PC-9 (cell line): ENCODE results near the gene RHEB. TPM values are rescaled to one million over a fixed set of nuclear protein-coding genes. Genes with fewer than 3 reads are reported as not detected.

ENCODE experiments used
- BruUV-seq: library from RNA; stranded (reverse); fragments of 400-500 nt; replicated peaks from 2 replicates; lab custom pipeline; 2021; lab: Mats Ljungman, UMichigan
- CTCF ChIA-PET: fragments of 300-600 bp; sonication (Branson Sonifier 250); formaldehyde crosslinking; loops from one replicate; lab custom pipeline; 2022; ENCODE audit warnings: antibody characterized with exemption; lab: Charles Lee
- POLR2A ChIA-PET: fragments of 300-600 bp; sonication (Branson Sonifier 250); formaldehyde crosslinking; loops from one replicate; lab custom pipeline; 2022; ENCODE audit warnings: antibody characterized with exemption; ENCODE audit not compliant: unreplicated experiment; lab: Charles Lee
- DNase-seq, 2 experiments: peaks; one replicate each; pipeline versions ENCODE4 v3.0.0 to v3.0.0-alpha.2; 2015 to 2022; ENCODE audit warnings: mixed read lengths in 1 of 2
- H2AFZ ChIP-seq: fragments of 200-600 bp; sonication (generic); 2 replicates; pipeline ENCODE4 v1.8.1; 2017; ENCODE audit warnings: antibody characterized with exemption
- H3F3A ChIP-seq: fragments of 200-600 bp; sonication (generic); 2 replicates; pipeline ENCODE4 v1.8.1; 2017; ENCODE audit warnings: antibody characterized with exemption, mild to moderate bottlenecking, low read depth; ENCODE audit not compliant: insufficient read depth
- H3K27ac ChIP-seq: fragments of 200-600 bp; sonication (generic); 2 replicates; pipeline ENCODE4 v1.6.1; 2016; ENCODE audit warnings: mixed run types
- H3K27me3 ChIP-seq: fragments of 200-600 bp; sonication (generic); 2 replicates; pipeline ENCODE4 v1.6.1; 2016; ENCODE audit warnings: low read depth, mixed run types; ENCODE audit not compliant: insufficient read depth
- H3K36me3 ChIP-seq: fragments of 200-600 bp; sonication (generic); 2 replicates; pipeline ENCODE4 v1.6.1; 2016; ENCODE audit warnings: low read depth, mixed run types
- H3K4me1 ChIP-seq: fragments of 200-600 bp; sonication (generic); replicated peaks from 2 replicates; pipeline ENCODE4 v1.6.1; 2016; ENCODE audit warnings: mixed run types; ENCODE audit not compliant: insufficient read depth
- H3K4me2 ChIP-seq: fragments of 200-600 bp; sonication (generic); 2 replicates; pipeline ENCODE4 v1.6.1; 2017; ENCODE audit warnings: mixed run types
- H3K4me3 ChIP-seq: fragments of 200-600 bp; sonication (generic); 2 replicates; pipeline ENCODE4 v1.6.1; 2016; ENCODE audit warnings: mixed run types
- H3K79me2 ChIP-seq: fragments of 200-600 bp; sonication (generic); 2 replicates; pipeline ENCODE4 v1.6.1; 2017; ENCODE audit warnings: low read depth, mixed run types
- H3K9me2 ChIP-seq: fragments of 200-600 bp; sonication (generic); 2 replicates; pipeline ENCODE4 v1.8.1; 2017; ENCODE audit warnings: mild to moderate bottlenecking; ENCODE audit not compliant: insufficient read depth
- H3K9me3 ChIP-seq: fragments of 200-600 bp; sonication (generic); 2 replicates; pipeline ENCODE4 v1.8.1; 2016; ENCODE audit warnings: low read depth; ENCODE audit not compliant: insufficient read depth
- H4K20me1 ChIP-seq: fragments of 200-600 bp; sonication (generic); 2 replicates; pipeline ENCODE4 v1.8.1; 2017; ENCODE audit not compliant: insufficient read depth
- EZH2 ChIP-seq: fragments of 200-600 bp; sonication (generic); IDR thresholded peaks from 2 replicates; pipeline ENCODE4 v1.8.0; 2017; ENCODE audit warnings: antibody characterized with exemption, low read depth
- intact Hi-C: fragments of 100-400 bp; cut with micrococcal nuclease; formaldehyde crosslinking; loops from one replicate; pipeline ENCODE4 v1.10.0; 2022; ENCODE audit not compliant: unreplicated experiment
- total RNA-seq: library from RNA; stranded (reverse); gene quantifications from 2 replicates; pipeline ENCODE4 v1.2.3, GENCODE V29; 2021
- TF ChIP-seq, protein P1 (sequence below): fragments of 200-600 bp; sonication (generic); conservative IDR thresholded peaks from 2 replicates; pipeline ENCODE4 v1.6.1; 2017; ENCODE audit warnings: mixed run types, antibody characterized with exemption, mild to moderate bottlenecking, moderate library complexity

The RHEB gene
- total RNA-seq, 1 experiment from 2014 or later: 202 TPM

DNA sequence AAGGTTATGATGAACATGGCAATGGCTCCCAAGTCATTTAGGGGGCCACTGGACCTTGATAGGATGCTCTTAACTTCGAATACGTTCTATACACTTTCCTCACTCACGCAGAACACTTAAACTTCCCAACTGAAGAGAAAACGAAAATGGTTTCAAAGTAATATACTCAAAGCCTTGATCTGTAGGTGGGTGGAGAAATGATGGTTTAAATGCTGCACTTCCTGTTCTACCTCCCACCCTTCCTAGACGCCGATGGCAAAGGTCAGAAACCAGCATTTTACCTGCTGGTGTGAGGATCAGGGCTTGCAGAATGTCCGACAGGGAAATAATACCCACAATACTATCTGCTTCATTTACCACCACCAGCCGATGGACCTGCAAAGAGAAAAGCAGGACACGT, 40.5 kb upstream of the RHEB start:
- H3K27ac ChIP-seq: no peak overlapping the region
- no peaks in the 10 kb centered on the region for H3K9me2 ChIP-seq
- H3F3A ChIP-seq: 0 out of 2 replicates have a peak, but pooled peaks cover 6% of the 10 kb centered on the region
- no peak overlapping the region for H2AFZ ChIP-seq
- H3K4me2 ChIP-seq: no peak overlapping the region
- ChIA-PET CTCF (no interaction called here), POLR2A (no interaction called here)
- no peaks in the 10 kb centered on the region for H3K79me2 ChIP-seq
- H3K4me3 ChIP-seq: no peak overlapping the region
- no peak for TF ChIP-seq EZH2
- TF ChIP-seq, protein P1, sequence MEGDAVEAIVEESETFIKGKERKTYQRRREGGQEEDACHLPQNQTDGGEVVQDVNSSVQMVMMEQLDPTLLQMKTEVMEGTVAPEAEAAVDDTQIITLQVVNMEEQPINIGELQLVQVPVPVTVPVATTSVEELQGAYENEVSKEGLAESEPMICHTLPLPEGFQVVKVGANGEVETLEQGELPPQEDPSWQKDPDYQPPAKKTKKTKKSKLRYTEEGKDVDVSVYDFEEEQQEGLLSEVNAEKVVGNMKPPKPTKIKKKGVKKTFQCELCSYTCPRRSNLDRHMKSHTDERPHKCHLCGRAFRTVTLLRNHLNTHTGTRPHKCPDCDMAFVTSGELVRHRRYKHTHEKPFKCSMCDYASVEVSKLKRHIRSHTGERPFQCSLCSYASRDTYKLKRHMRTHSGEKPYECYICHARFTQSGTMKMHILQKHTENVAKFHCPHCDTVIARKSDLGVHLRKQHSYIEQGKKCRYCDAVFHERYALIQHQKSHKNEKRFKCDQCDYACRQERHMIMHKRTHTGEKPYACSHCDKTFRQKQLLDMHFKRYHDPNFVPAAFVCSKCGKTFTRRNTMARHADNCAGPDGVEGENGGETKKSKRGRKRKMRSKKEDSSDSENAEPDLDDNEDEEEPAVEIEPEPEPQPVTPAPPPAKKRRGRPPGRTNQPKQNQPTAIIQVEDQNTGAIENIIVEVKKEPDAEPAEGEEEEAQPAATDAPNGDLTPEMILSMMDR: no peak
- H3K27me3 ChIP-seq: no peaks in the 10 kb centered on the region
- no TSS peak for BruUV-seq
- H3K9me3 ChIP-seq: no peaks in the 10 kb centered on the region
- no peaks in the 10 kb centered on the region for H4K20me1 ChIP-seq
- no peak for DNase-seq
- H3K36me3 ChIP-seq: 0 out of 2 replicates have a peak, but pooled peaks cover 12% of the 10 kb centered on the region
- H3K4me1 ChIP-seq: no peaks in the 10 kb centered on the region
- intact Hi-C loops: no loop called here

DNA sequence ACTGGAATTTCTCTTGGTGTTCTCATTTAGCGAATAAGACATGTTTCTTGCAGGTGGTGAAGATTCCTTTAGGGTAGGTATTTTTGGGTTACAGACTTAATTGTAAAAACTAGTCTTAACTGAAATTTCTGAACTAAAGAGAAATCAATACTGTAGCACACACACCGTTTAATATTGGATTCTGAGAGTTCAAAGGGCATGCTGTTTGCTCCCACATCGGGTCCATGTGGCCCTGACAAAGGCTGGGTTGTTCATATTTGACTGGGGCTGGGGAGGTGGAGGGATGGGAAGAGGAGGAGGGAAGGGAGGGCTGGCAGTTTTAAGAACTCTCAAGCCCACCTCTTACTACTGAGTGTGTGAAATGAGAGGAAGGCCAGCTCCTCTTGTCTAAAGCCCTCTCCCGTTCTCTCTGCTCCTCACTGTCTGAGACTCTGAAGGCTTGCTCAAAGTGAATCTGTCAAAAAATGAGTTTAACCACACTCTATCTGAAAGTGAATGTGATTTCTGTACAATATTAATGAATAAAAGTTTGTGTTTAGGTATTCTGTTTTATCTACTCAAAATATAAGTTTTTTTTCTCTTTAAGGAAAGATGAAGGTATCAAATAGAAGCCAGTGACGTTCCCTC, 40.0 kb upstream of the RHEB start:
- no TSS peak for BruUV-seq
- TF ChIP-seq EZH2: no peak
- TF ChIP-seq, protein P1: no peak
- H3F3A ChIP-seq: 0 out of 2 replicates have a peak, but pooled peaks cover 6% of the 10 kb centered on the region
- CTCF ChIA-PET: no interaction called here
- DNase-seq: no peak
- H3K4me1 ChIP-seq: no peaks in the 10 kb centered on the region
- no peaks in the 10 kb centered on the region for H3K79me2 ChIP-seq
- H3K27ac ChIP-seq: no peak overlapping the region
- no peaks in the 10 kb centered on the region for H3K9me2 ChIP-seq
- H3K4me2 ChIP-seq: no peak overlapping the region
- H2AFZ ChIP-seq: no peak overlapping the region
- no peak overlapping the region for H3K4me3 ChIP-seq
- no peaks in the 10 kb centered on the region for H3K9me3 ChIP-seq
- POLR2A ChIA-PET: no interaction called here
- intact Hi-C loops: no loop called here
- H3K27me3 ChIP-seq: no peaks in the 10 kb centered on the region
- 0 out of 2 replicates have a peak, but pooled peaks cover 12% of the 10 kb centered on the region for H3K36me3 ChIP-seq
- no peaks in the 10 kb centered on the region for H4K20me1 ChIP-seq

DNA sequence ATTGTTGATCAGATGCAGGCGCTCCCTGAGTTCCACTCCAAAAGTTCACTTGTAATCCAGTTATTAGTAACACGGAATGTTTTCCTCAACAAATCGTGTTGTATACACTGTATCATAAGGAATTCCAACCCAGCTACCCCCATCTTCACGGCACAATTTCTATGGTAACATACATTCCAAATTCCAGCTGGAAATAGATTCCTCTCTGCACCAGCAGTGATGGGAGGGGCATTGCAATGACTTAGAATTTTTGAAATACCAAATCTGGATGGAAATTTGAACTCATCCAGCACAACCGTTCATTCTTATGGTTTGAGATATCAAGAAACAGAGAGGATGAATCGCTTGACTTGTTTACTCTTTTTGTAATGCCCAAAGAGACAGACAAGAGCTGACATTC, 38.9 kb upstream of the RHEB start:
- peaks cover 6% of the 10 kb centered on the region; the same call in 1 of the 2 replicates for H3K4me1 ChIP-seq
- H3K4me3 ChIP-seq: no peak overlapping the region
- no peaks in the 10 kb centered on the region for H3K79me2 ChIP-seq
- TF ChIP-seq, protein P1: no peak
- TF ChIP-seq EZH2: no peak
- H3K4me2 ChIP-seq: no peak overlapping the region
- ChIA-PET CTCF (no interaction called here), POLR2A (no interaction called here)
- no peak for DNase-seq
- H3K36me3 ChIP-seq: 0 out of 2 replicates have a peak, but pooled peaks cover 12% of the 10 kb centered on the region
- no peak overlapping the region for H3K27ac ChIP-seq
- H3F3A ChIP-seq: 0 out of 2 replicates have a peak, but pooled peaks cover 6% of the 10 kb centered on the region
- H3K9me2 ChIP-seq: no peaks in the 10 kb centered on the region
- no peak overlapping the region for H2AFZ ChIP-seq
- no TSS peak for BruUV-seq
- H3K9me3 ChIP-seq: no peaks in the 10 kb centered on the region
- no peaks in the 10 kb centered on the region for H3K27me3 ChIP-seq
- intact Hi-C loops: no loop called here
- H4K20me1 ChIP-seq: no peaks in the 10 kb centered on the region
